NOMO-1 treated with dmso at 0.1 percent for 144 hours (cell line): ENCODE measurements around the gene ZNHIT1.
A peak's percentile ranks its signal among the peaks of the same experiment; 100 is the strongest.

Source experiments
- DNase-seq: peaks from one replicate; lab custom pipeline; 2025; ENCODE audit not compliant: unreplicated experiment; lab: John Stamatoyannopoulos, UW

Gene ZNHIT1

GRCh38 chr7:101217388-101218235 is at the start of gene ZNHIT1, which contains the start of gene PLOD3:
Gene ZNHIT1, plus strand, starts transcription at chr7:101218165. Its CDS starts 31 bp downstream, at chr7:101218196.
Gene PLOD3, minus strand, starts transcription at chr7:101217581. Its CDS starts 307 bp downstream, at chr7:101217274.
- peak; percentile 96 for DNase-seq

- DNase-seq = no peak
These were observed 49.4 kb upstream of the ZNHIT1 start for GRCh38 chr7:101168412-101169049.

- no peak for DNase-seq
These were observed 48.7 kb upstream of the ZNHIT1 start for GRCh38 chr7:101169110-101169837.

- peak; percentile 83 for DNase-seq
These were observed 48.0 kb upstream of the ZNHIT1 start for GRCh38 chr7:101169838-101170551.

- DNase-seq = no peak
These were observed 47.1 kb upstream of the ZNHIT1 start for GRCh38 chr7:101170617-101171441.

GRCh38 chr7:101171442-101171837 is 46.5 kb upstream of the ZNHIT1 start:
- no peak for DNase-seq

GRCh38 chr7:101172005-101172853 is 45.7 kb upstream of the ZNHIT1 start:
- DNase-seq = no peak

GRCh38 chr7:101172854-101173751 is 44.9 kb upstream of the ZNHIT1 start:
- no peak for DNase-seq

GRCh38 chr7:101173752-101174244 is 44.2 kb upstream of the ZNHIT1 start:
- DNase-seq = peak; percentile 33

- DNase-seq = no peak
These were observed 43.6 kb upstream of the ZNHIT1 start for GRCh38 chr7:101174322-101174854.

- DNase-seq = no peak
These were observed 42.3 kb upstream of the ZNHIT1 start for GRCh38 chr7:101175664-101176063.

GRCh38 chr7:101177644-101178043 is 40.3 kb upstream of the ZNHIT1 start:
- DNase-seq = no peak

GRCh38 chr7:101179117-101179516 is 38.8 kb upstream of the ZNHIT1 start:
- no peak for DNase-seq

- no peak for DNase-seq
These were observed 38.3 kb upstream of the ZNHIT1 start for GRCh38 chr7:101179713-101180112.

GRCh38 chr7:101180130-101180755 is 37.7 kb upstream of the ZNHIT1 start, which contains the start of gene NAT16:
Gene NAT16, minus strand, starts transcription at chr7:101180293. Its CDS starts 5,486 bp downstream, at chr7:101174807.
- DNase-seq = no peak

- DNase-seq = no peak
These were observed 32.6 kb upstream of the ZNHIT1 start for GRCh38 chr7:101185258-101185839.

- DNase-seq = no peak
These were observed 31.8 kb upstream of the ZNHIT1 start for GRCh38 chr7:101186194-101186593.
